GM10266 (cell line): ENCODE results near the gene QKI.
"Not testable (repeated sequence)": the region's sequence is repeated elsewhere in the genome, so short reads cannot be mapped to it uniquely, and the experiment has no call there.

Source experiments
- DNase-seq: peaks from one replicate; pipeline ENCODE4 v3.0.0; 2012; ENCODE audit errors: extremely low spot score
- TF ChIP-seq, protein P1 (sequence below): IDR thresholded peaks from 2 replicates; pipeline ENCODE4 v1.5.1; 2012; ENCODE audit warnings: mild to moderate bottlenecking, low read depth; ENCODE audit not compliant: control insufficient read depth, insufficient read depth; ENCODE audit errors: missing control alignments

Gene QKI

DNA sequence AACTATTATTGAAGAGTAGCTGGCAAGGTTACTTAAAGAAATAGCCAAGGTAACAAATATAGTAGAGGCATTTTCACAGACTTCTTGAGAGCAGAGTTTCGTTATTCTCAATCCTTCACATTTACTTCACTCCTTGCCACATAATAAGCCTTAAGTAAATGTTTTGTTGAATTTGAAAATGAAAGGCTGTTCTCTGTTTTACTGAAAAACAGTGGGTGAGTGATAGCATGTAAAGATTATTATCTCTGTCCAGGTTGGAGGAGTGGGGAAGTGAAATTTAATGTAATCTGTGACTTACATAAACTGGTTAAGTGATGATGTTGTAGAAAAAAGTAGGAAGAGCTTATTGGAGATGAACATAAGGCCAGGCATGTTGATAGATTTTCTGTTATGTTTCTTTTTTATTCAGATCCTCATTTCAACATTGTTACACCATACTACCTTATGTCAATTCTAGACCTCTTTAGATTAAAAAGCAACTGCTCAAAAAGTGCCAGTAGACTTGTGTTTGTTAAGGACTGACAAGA, 55.0 kb downstream of the QKI start:
- TF ChIP-seq, protein P1, sequence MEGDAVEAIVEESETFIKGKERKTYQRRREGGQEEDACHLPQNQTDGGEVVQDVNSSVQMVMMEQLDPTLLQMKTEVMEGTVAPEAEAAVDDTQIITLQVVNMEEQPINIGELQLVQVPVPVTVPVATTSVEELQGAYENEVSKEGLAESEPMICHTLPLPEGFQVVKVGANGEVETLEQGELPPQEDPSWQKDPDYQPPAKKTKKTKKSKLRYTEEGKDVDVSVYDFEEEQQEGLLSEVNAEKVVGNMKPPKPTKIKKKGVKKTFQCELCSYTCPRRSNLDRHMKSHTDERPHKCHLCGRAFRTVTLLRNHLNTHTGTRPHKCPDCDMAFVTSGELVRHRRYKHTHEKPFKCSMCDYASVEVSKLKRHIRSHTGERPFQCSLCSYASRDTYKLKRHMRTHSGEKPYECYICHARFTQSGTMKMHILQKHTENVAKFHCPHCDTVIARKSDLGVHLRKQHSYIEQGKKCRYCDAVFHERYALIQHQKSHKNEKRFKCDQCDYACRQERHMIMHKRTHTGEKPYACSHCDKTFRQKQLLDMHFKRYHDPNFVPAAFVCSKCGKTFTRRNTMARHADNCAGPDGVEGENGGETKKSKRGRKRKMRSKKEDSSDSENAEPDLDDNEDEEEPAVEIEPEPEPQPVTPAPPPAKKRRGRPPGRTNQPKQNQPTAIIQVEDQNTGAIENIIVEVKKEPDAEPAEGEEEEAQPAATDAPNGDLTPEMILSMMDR: no peak
- no peak for DNase-seq

DNA sequence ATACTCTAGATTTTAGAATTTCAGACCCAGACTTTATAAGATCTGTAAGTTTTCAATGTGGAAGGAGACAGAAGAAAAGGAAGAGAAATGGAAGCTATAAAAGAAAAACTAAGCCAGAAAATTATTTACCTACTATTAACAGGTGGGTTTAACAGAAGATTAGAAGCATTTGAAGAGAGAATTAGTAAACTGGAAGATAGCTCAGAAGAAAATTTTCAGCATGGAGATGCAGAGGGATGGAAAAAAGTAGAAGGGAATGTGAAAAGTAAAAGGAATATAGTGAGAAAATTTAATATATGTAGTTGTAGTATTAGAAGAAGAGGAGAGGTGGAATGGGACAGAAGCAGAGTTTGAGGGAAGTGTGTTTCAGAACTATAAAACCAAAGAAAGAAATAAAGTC, 56.1 kb downstream of the QKI start:
- no peak for DNase-seq
- TF ChIP-seq, protein P1: no peak

- DNase-seq: no peak
- TF ChIP-seq, protein P1: no peak
Observed at GRCh38 chr6:163474581-163474980, 60.1 kb downstream of the QKI start.

GRCh38 chr6:163476946-163477345, 62.4 kb downstream of the QKI start:
- not testable (repeated sequence) for DNase-seq

DNA sequence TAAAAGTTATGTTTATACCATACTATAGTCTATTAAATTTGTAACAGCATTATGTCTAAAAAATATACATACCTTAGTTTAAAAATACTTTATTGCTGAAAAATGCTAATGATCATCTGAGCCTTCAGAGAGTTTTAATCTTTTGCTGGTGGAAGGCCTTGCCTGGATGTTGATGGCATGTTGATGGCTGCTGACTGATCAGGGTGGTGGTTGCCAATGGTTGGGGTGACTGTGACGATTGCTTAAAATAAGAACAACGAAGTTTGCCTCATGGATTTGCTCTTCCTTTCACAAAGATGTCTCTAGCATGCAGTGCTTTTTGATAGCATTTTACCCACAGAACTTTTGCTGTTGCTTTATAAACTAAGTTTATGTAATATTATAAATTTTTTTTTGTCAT, 68.6 kb downstream of the QKI start:
- TF ChIP-seq, protein P1: no peak
- no peak for DNase-seq

DNA sequence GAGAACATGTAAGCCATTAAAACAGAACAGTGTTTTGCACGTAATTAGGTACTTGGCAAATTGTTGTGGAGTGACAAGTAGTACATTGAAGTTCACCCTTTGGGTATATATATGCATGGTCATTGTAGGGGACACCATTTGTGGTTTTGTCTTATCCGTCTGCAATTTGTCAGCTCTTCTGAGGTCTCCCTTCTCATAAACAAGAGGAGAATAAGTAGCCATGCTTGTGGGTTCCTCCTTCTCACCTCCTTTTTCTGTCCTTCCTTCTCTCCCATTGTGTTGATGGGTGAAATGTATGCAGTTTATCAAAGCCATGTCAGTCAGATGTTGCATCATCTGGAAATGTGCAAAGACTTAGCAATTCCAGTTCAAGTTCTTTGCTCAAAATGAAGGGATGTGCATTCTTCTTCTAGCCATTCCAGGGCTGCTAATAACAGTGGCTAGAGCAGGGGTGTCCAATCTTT, 70.9 kb downstream of the QKI start:
- no peak for DNase-seq
- TF ChIP-seq, protein P1: no peak

GRCh38 chr6:163486821-163487220, 72.3 kb downstream of the QKI start:
- DNase-seq: no peak
- TF ChIP-seq, protein P1: no peak

- TF ChIP-seq, protein P1: no peak
- no peak for DNase-seq
Observed at GRCh38 chr6:163487606-163488005, 73.1 kb downstream of the QKI start.
